HFF-Myc (cell line): Measurements from ENCODE around the gene TBC1D5.

Experiments used
- DNase-seq: peaks from one replicate; pipeline ENCODE4 v3.0.0-alpha.2; 2011; ENCODE audit warnings: low read depth; ENCODE audit errors: extremely low read depth
- H3K4me3 ChIP-seq: replicated peaks from 2 replicates; pipeline ENCODE4 v1.5.1; 2011; ENCODE audit warnings: low read depth, mild to moderate bottlenecking, control low read depth, low read length
- CTCF ChIP-seq: IDR thresholded peaks from 2 replicates; pipeline ENCODE4 v1.5.1; 2012; ENCODE audit warnings: mild to moderate bottlenecking, low read depth, low read length, control low read depth; ENCODE audit errors: missing control alignments

TBC1D5 gene

GRCh38 chr3:17181413-17181907 lies 561.0 kb downstream of the TBC1D5 start:
- TF ChIP-seq CTCF: no peak
- DNase-seq: no peak
- H3K4me3 ChIP-seq: no peak overlapping the region

DNA sequence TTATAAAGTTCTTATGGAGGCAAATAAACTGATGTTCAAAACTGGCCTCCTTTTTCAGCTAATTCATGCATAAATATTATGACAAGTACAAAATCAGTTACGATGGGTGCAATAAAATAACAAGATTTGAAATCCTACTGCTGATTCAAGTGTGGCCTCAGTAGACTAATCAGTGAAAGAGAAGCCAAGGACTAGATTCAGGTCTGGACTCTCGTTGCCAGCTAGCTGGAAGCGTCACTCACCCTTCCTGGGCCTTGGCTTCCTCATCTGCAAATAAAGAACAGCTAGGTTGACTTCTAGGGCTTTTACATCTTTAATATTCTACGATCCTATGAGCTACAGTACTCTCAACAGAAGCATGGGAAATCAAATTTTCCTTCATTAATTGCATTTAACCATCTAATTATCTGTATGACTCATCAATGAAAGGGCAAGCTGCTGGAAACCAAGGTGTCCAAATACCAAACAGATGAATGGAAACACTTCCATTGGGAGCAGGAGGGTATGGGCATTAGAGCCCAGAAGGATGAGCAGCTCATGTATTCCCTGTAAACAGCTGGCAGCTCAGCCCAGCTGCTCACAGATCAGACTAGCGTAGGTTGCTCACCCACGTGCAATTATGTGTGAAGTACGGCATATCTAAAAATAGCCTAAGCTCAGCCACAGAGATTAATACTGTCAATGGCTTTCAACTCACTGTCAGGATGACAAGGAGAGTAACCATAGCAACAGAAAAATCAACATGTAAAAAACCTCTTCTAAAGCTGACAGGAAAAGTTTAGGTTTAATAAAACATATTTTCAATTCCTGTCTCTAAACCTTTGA lies 562.8 kb downstream of the TBC1D5 start:
- no peak for TF ChIP-seq CTCF
- H3K4me3 ChIP-seq: no peak overlapping the region
- DNase-seq: no peak

GRCh38 chr3:17176757-17177156 lies 565.7 kb downstream of the TBC1D5 start:
- H3K4me3 ChIP-seq: no peak overlapping the region
- no peak for DNase-seq
- no peak for TF ChIP-seq CTCF

- H3K4me3 ChIP-seq: no peak overlapping the region
- TF ChIP-seq CTCF: no peak
- peak; percentile 63 for DNase-seq
Measured at GRCh38 chr3:17175187-17175807, 567.1 kb downstream of the TBC1D5 start.

- peak; percentile 10 for TF ChIP-seq CTCF
- DNase-seq: no peak
- H3K4me3 ChIP-seq: no peak overlapping the region
Measured at GRCh38 chr3:17166369-17166768, 576.1 kb downstream of the TBC1D5 start.

DNA sequence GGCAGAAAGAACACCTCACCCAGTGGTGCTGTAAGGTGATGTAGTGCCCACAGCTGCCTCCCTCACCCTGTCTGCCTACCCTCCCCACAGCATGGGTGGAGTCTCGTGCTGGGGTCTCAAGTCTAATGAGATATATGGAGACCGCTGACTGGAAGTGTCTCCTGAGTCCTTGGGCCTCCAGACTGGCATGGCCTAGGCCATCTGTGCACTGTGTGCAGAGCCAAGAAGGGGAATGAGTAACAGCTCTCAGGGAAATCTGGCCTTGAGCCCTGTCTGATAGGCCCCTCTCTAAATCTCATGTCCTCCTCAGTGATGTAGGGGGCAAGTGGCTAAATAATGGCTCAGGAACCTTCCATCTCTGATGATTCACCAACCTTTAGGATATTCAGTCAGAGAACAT lies 580.3 kb downstream of the TBC1D5 start:
- no peak for DNase-seq
- no peak for TF ChIP-seq CTCF

GRCh38 chr3:17160597-17160996 lies 581.8 kb downstream of the TBC1D5 start:
- DNase-seq: no peak
- no peak overlapping the region for H3K4me3 ChIP-seq
- no peak for TF ChIP-seq CTCF

More for the DNA sequence above, 580.3 kb downstream of the TBC1D5 start:
- no peak overlapping the region for H3K4me3 ChIP-seq
